Brain microvascular endothelial cell (primary cell): ENCODE results near the gene GCC1.
A peak's percentile ranks its signal among the peaks of the same experiment; 100 is the strongest.

Experiments
- DNase-seq: peaks from one replicate; pipeline ENCODE4 v3.0.0-alpha.2; 2020
- H3K27ac ChIP-seq: fragments of 250-450 bp; sonication (Bioruptor Pico); 2 replicates; pipeline ENCODE4 v1.5.1; 2020; ENCODE audit warnings: mild to moderate bottlenecking, moderate library complexity
- H3K27me3 ChIP-seq: fragments of 250-450 bp; sonication (Bioruptor Pico); replicated peaks from 2 replicates; pipeline ENCODE4 v1.5.1; 2020; ENCODE audit warnings: mild to moderate bottlenecking
- H3K36me3 ChIP-seq: fragments of 250-450 bp; sonication (Bioruptor Pico); replicated peaks from 2 replicates; pipeline ENCODE4 v1.5.1; 2020; ENCODE audit warnings: mild to moderate bottlenecking
- H3K4me3 ChIP-seq: 2 replicates; pipeline ENCODE4 v1.5.1; 2011; ENCODE audit warnings: low read depth, mild to moderate bottlenecking, control low read depth, low read length, moderate library complexity
- CTCF ChIP-seq: IDR thresholded peaks from 2 replicates; pipeline ENCODE4 v1.5.1; 2011; ENCODE audit warnings: low read depth, mild to moderate bottlenecking, moderate library complexity, low read length, control low read depth, inconsistent platforms; ENCODE audit errors: missing control alignments
- in situ Hi-C: cut with HindIII; loops from 2 replicates; pipeline ENCODE4 v1.10.0; 2017; ENCODE audit warnings: low sequenced_read_pairs, low pct_ligation_motif_present

Gene GCC1

GRCh38 chr7:127566242-127566641 is 19.2 kb downstream of the GCC1 start:
- Histone ChIP-seq H3K27ac (no peak overlapping the region), H3K4me3 (no peak overlapping the region), H3K36me3 (no peaks in the 10 kb centered on the region), H3K27me3 (no peaks in the 10 kb centered on the region)
- in situ Hi-C loops = no loop called here
- no peak for TF ChIP-seq CTCF
- DNase-seq = no peak

GRCh38 chr7:127557803-127558202 is 27.6 kb downstream of the GCC1 start:
- Histone ChIP-seq H3K27ac (no peak overlapping the region), H3K36me3 (no peaks in the 10 kb centered on the region), H3K4me3 (no peak overlapping the region), H3K27me3 (no peaks in the 10 kb centered on the region)
- DNase-seq = no peak
- in situ Hi-C loops = no loop called here
- no peak for TF ChIP-seq CTCF

- TF ChIP-seq CTCF = no peak
- DNase-seq = no peak
- no peak overlapping the region for H3K27ac ChIP-seq
Measured at GRCh38 chr7:127556404-127556803, 29.0 kb downstream of the GCC1 start.

GRCh38 chr7:127551941-127552340 is 33.5 kb downstream of the GCC1 start:
- no peaks in the 10 kb centered on the region for H3K27me3 ChIP-seq
- H3K36me3 ChIP-seq = no peaks in the 10 kb centered on the region
- no peak overlapping the region for H3K27ac ChIP-seq
- no peak for TF ChIP-seq CTCF
- H3K4me3 ChIP-seq = no peak overlapping the region
- no peak for DNase-seq
- in situ Hi-C loops = no loop called here

More at GRCh38 chr7:127556404-127556803, 29.0 kb downstream of the GCC1 start:
- Histone ChIP-seq H3K27me3 (no peaks in the 10 kb centered on the region), H3K4me3 (no peak overlapping the region), H3K36me3 (no peaks in the 10 kb centered on the region)
- in situ Hi-C loops = no loop called here

- DNase-seq = no peak
- no peaks in the 10 kb centered on the region for H3K27me3 ChIP-seq
- in situ Hi-C loops = no loop called here
- no peak overlapping the region for H3K4me3 ChIP-seq
- TF ChIP-seq CTCF = peak; percentile 37
- H3K36me3 ChIP-seq = no peaks in the 10 kb centered on the region
- H3K27ac ChIP-seq = no peak overlapping the region
Measured at GRCh38 chr7:127550247-127550646, 35.1 kb downstream of the GCC1 start.

- TF ChIP-seq CTCF = no peak
- no peaks in the 10 kb centered on the region for H3K27me3 ChIP-seq
- no peak overlapping the region for H3K4me3 ChIP-seq
- in situ Hi-C loops = no loop called here
- no peak overlapping the region for H3K27ac ChIP-seq
- no peak for DNase-seq
- H3K36me3 ChIP-seq = no peaks in the 10 kb centered on the region
Measured at GRCh38 chr7:127546313-127546712, 39.1 kb downstream of the GCC1 start.
